Caco-2 (cell line): Measurements from ENCODE around the gene AASDH. TPM values are rescaled to one million over a fixed set of nuclear protein-coding genes. Genes with fewer than 3 reads are reported as not detected.

Experiments used
- BruUV-seq: library from RNA; stranded (reverse); fragments of 400-500 nt; replicated peaks from 2 replicates; lab custom pipeline; 2021; lab: Mats Ljungman, UMichigan
- CTCF ChIA-PET: fragments of 300-600 bp; sonication (Branson Sonifier 250); formaldehyde crosslinking; loops from one replicate; lab custom pipeline; 2022; ENCODE audit warnings: antibody characterized with exemption; lab: Charles Lee
- POLR2A ChIA-PET: fragments of 300-600 bp; sonication (Branson Sonifier 250); formaldehyde crosslinking; loops from one replicate; lab custom pipeline; 2022; ENCODE audit warnings: antibody characterized with exemption; lab: Charles Lee
- DNase-seq, 2 experiments: peaks; one replicate each; pipeline versions ENCODE4 v3.0.0 to v3.0.0-alpha.2; 2020 to 2022
- H3K27me3 ChIP-seq: replicated peaks from 2 replicates; pipeline ENCODE4 v1.6.0; 2011; ENCODE audit warnings: low read length; ENCODE audit not compliant: control insufficient read depth, insufficient read depth
- H3K36me3 ChIP-seq: 2 replicates; pipeline ENCODE4 v1.5.1; 2011; ENCODE audit warnings: low read length; ENCODE audit not compliant: control insufficient read depth, insufficient read depth
- H3K4me1 ChIP-seq: fragments of 250-450 bp; sonication (Bioruptor Pico); 2 replicates; pipeline ENCODE4 v1.5.1; 2020; ENCODE audit warnings: mild to moderate bottlenecking
- H3K4me3 ChIP-seq: 2 replicates; pipeline ENCODE4 v1.5.1; 2011; ENCODE audit warnings: low read depth, mild to moderate bottlenecking, control low read depth, low read length
- H3K9me3 ChIP-seq: fragments of 250-450 bp; sonication (Bioruptor Pico); 2 replicates; pipeline ENCODE4 v1.5.1; 2020; ENCODE audit warnings: mild to moderate bottlenecking, moderate library complexity
- H3K27ac Mint-ChIP-seq: one replicate; pipeline ENCODE4 v1.8.0; 2022; ENCODE audit warnings: mixed read lengths; ENCODE audit not compliant: unreplicated experiment
- H3K27me3 Mint-ChIP-seq: one replicate; pipeline ENCODE4 v1.8.0; 2022; ENCODE audit warnings: mixed read lengths; ENCODE audit not compliant: insufficient read depth, unreplicated experiment
- H3K36me3 Mint-ChIP-seq: one replicate; pipeline ENCODE4 v1.8.0; 2022; ENCODE audit warnings: mild to moderate bottlenecking, mixed read lengths; ENCODE audit not compliant: insufficient read depth, unreplicated experiment
- H3K4me1 Mint-ChIP-seq: one replicate; pipeline ENCODE4 v1.8.0; 2022; ENCODE audit warnings: low read depth, mixed read lengths; ENCODE audit not compliant: unreplicated experiment
- H3K4me3 Mint-ChIP-seq: one replicate; pipeline ENCODE4 v1.8.0; 2022; ENCODE audit warnings: mild to moderate bottlenecking, moderate library complexity, mixed read lengths; ENCODE audit not compliant: unreplicated experiment
- H3K9me3 Mint-ChIP-seq: one replicate; pipeline ENCODE4 v1.8.0; 2022; ENCODE audit warnings: mixed read lengths; ENCODE audit not compliant: unreplicated experiment
- CTCF ChIP-seq, 2 experiments: fragments of 200-600 bp in 1 of 2; IDR thresholded peaks; 1 replicate in 1 of 2; 2 replicates in 1 of 2; pipeline versions ENCODE4 v1.5.1 to v1.8.0; 2011 to 2022; ENCODE audit warnings: antibody characterized with exemption in 1 of 2, control low read depth in 1 of 2, inconsistent platforms in 1 of 2, low read depth in 1 of 2, low read length in 1 of 2, mild to moderate bottlenecking in 1 of 2, moderate library complexity in 1 of 2; ENCODE audit not compliant: insufficient read depth in 1 of 2, severe bottlenecking in 1 of 2, unreplicated experiment in 1 of 2
- intact Hi-C: fragments of 100-400 bp; cut with micrococcal nuclease; formaldehyde crosslinking; loops from one replicate; pipeline ENCODE4 v1.10.0; 2022; ENCODE audit not compliant: unreplicated experiment
- total RNA-seq: library from RNA; stranded (reverse); gene quantifications from 2 replicates; pipeline ENCODE4 v1.2.3, GENCODE V29; 2022

Gene AASDH
- total RNA-seq, 1 experiment from 2014 or later = 12.8 TPM

- Mint-ChIP-seq H3K27me3 (no peaks in the 10 kb centered on the region), H3K27ac (no peak overlapping the region)
- POLR2A ChIA-PET = no interaction called here
These were observed 41.8 kb downstream of the AASDH start for GRCh38 chr4:56345458-56345857.

DNA sequence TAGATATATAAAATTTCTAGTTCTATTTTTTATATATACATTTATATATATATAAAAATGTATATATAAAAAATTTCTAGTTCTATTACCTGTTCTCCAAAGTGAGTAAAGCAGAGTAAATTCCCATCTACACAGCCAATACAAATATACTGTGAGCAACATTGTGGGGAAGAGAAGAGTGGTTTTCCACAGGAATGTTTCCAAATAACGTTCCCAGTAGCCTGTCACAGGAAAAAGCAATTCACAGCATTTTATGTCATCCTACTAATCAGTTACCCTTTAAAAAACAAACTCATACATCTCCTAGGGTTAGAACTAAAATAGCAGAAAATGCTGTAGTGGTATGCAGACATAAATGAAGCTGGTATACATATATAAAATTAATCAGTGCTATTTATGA is 44.5 kb downstream of the AASDH start:
- POLR2A ChIA-PET = no interaction called here
- no peak overlapping the region for H3K4me3 ChIP-seq
- no peaks in the 10 kb centered on the region for H3K4me1 ChIP-seq
- no TSS peak for BruUV-seq
- DNase-seq = no peak
- Mint-ChIP-seq H3K4me1 (no peaks in the 10 kb centered on the region), H3K36me3 (peaks cover 6% of the 10 kb centered on the region), H3K27ac (no peak overlapping the region), H3K9me3 (no peaks in the 10 kb centered on the region), H3K27me3 (no peaks in the 10 kb centered on the region), H3K4me3 (no peak overlapping the region)
- no peaks in the 10 kb centered on the region for H3K9me3 ChIP-seq
- intact Hi-C loops = no loop called here
- CTCF ChIA-PET = no interaction called here
- no peaks in the 10 kb centered on the region for H3K36me3 ChIP-seq
- no peak for TF ChIP-seq CTCF (IDR thresholded peaks at IDR 0.05; ENCODE audit: insufficient read depth in 1 of 2, low read depth in 1 of 2, low read length in 1 of 2, severe bottlenecking in 1 of 2, unreplicated experiment in 1 of 2)
- H3K27me3 ChIP-seq = no peaks in the 10 kb centered on the region

More at GRCh38 chr4:56345458-56345857, 41.8 kb downstream of the AASDH start:
- CTCF ChIA-PET = no interaction called here
- Histone ChIP-seq H3K4me1 (no peaks in the 10 kb centered on the region), H3K9me3 (no peaks in the 10 kb centered on the region), H3K36me3 (no peaks in the 10 kb centered on the region), H3K27me3 (no peaks in the 10 kb centered on the region), H3K4me3 (no peak overlapping the region)
- no peak overlapping the region for H3K4me3 Mint-ChIP-seq
- peaks cover 4% of the 10 kb centered on the region for H3K36me3 Mint-ChIP-seq
- no peak for TF ChIP-seq CTCF (IDR thresholded peaks at IDR 0.05; ENCODE audit: insufficient read depth in 1 of 2, low read depth in 1 of 2, low read length in 1 of 2, severe bottlenecking in 1 of 2, unreplicated experiment in 1 of 2)
- no peaks in the 10 kb centered on the region for H3K9me3 Mint-ChIP-seq
- BruUV-seq = no TSS peak
- DNase-seq = no peak
- H3K4me1 Mint-ChIP-seq = no peaks in the 10 kb centered on the region
- intact Hi-C loops = no loop called here

GRCh38 chr4:56330691-56331090 is 56.6 kb downstream of the AASDH start:
- peaks cover 4% of the 10 kb centered on the region for H3K36me3 Mint-ChIP-seq
- H3K9me3 Mint-ChIP-seq = peaks cover 12% of the 10 kb centered on the region
- POLR2A ChIA-PET = no interaction called here
- no peaks in the 10 kb centered on the region for H3K27me3 Mint-ChIP-seq
- CTCF ChIA-PET = interaction anchor here (0.6 kb wide), 1 partner anchor 247 kb away, joined by 4 read pairs; no protein-coding TSS in a partner anchor
- no peak overlapping the region for H3K4me3 Mint-ChIP-seq
- Histone ChIP-seq H3K9me3 (no peaks in the 10 kb centered on the region), H3K4me1 (no peaks in the 10 kb centered on the region), H3K4me3 (no peak overlapping the region), H3K36me3 (no peaks in the 10 kb centered on the region), H3K27me3 (no peaks in the 10 kb centered on the region)
- DNase-seq = no peak
- intact Hi-C loops = no loop called here
- no TSS peak for BruUV-seq
- no peaks in the 10 kb centered on the region for H3K4me1 Mint-ChIP-seq
- no peak for TF ChIP-seq CTCF (IDR thresholded peaks at IDR 0.05; ENCODE audit: insufficient read depth in 1 of 2, low read depth in 1 of 2, low read length in 1 of 2, severe bottlenecking in 1 of 2, unreplicated experiment in 1 of 2)
- no peak overlapping the region for H3K27ac Mint-ChIP-seq
